HG03460 (cell line): ENCODE measurements around the gene EXOC2.

Experiments
- ATAC-seq: cut with Tn5 transposase; IDR thresholded peaks from one replicate; pipeline ENCODE4 v1.9.1; 2021; ENCODE audit not compliant: unreplicated experiment

EXOC2 gene

DNA sequence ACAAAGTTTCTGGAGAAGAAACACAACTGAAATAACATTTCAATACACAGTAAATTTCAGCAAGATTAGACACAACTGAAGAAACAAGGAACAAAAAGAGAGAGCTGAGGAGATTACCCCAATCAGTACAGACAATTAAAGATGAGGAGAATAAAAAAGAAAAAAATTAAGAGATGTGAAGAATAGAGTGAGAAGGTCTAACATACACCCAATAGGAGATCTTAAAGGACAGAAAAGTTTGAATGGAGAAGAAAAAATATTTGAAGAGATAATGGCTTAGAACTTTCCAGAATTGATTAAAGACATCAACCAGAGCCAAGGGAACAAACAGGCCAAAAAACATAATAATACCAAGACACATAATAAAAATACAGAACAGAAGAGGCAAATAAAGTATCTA, 152.4 kb downstream of the EXOC2 start:
- ATAC-seq = no peak

DNA sequence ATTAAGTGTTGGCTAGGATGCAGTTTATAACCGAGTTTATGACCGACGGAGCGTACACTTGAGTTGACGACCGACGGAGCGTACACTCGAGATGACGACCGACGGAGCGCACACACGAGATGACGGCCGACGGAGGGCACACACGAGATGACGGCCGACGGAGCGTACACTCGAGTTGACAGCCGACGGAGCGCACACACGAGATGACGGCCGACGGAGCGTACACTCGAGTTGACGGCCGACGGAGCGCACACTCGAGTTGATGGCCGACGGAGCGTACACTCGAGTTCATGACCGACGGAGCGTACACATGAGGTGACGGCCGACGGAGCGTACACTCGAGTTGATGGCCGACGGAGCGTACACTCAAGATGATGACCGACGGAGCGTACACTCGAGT, 155.8 kb downstream of the EXOC2 start:
- ATAC-seq = no peak

DNA sequence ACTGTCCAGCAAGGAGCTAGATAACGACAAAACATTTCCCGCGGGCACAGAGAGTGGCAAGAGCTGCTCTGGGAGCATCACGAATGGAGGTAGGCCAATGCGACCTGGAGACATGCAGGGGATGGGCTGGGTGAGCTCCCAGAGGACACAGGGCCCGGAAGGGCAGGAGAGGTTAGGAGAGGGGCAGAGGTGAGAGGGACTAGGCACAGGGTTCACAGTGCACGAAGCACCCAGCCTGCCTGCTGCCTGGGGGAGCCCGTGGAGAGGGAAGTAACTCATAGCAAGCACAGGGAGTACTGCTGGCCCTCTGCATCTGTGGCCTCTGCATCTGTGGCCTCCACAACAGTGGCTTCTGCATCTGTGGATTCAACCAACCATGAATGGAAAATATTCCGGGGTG, 162.5 kb downstream of the EXOC2 start:
- ATAC-seq = no peak

DNA sequence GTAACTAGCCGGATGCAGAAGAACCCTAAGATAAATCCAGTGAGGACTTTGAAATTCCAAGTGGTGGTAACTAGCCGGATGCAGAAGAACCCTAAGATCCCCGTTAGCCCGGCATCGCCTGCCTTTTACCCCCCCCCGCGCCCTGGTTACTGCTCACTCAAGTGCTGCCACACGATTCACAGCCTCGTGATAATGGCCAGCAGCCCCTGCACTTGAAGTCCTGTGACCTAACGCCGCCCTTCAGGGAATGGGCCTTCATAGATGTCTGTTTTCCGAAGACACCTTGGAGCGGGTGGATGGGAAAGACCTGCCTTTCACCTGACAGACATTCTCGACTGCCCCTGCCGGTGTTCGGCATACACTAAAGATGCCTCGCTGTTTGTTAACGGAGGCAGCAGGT, 163.9 kb downstream of the EXOC2 start:
- no peak for ATAC-seq

DNA sequence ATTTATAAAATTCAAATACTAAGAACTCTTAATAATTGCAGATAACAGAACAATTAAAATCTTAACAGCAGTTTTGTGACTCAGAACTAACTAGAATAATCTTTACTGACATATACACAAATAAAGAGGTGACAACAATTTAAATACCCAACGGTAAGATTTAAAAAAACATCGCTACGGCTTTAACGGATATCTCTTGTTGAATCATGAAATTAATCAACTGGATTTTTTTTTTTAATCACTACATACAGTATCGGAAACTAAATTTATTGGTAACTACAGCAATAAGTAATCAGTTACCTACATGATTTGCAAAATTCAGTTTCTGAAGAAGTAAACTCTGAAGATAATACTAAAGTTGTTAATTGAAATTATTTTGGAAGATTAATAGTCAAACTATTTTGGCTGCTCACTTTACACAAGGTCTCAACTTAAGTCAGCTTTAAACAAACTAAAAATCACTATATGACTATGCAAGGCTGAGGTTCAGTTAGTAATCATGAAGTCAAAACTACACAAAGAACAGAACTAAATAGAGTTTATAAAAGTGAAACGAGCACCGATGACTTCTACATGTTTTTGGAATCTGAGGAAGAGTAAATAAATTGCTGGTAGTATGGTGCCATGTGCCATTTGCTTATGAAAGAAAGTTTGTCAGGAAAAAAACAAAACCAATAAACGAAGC, 164.8 kb downstream of the EXOC2 start:
- no peak for ATAC-seq

DNA sequence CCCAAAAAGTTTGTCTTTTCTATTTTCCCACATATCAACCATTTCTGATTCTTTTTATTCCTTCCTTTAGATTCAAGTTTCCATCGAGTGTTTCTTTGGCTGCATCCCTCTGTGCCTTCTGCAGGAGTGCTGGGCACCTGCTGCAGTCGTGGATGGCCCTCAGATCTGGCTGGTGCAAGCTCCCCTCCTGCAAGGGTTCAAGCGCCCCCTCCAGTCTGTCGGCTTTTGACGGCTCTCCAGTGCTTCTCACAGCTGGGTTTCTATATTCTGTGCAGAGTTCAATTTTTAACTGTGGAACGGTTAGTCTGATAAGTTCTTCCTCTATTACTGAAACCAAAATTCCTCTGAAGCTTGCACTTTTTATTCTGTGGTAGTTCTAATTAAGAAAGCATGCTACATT, 168.1 kb downstream of the EXOC2 start:
- ATAC-seq = no peak

DNA sequence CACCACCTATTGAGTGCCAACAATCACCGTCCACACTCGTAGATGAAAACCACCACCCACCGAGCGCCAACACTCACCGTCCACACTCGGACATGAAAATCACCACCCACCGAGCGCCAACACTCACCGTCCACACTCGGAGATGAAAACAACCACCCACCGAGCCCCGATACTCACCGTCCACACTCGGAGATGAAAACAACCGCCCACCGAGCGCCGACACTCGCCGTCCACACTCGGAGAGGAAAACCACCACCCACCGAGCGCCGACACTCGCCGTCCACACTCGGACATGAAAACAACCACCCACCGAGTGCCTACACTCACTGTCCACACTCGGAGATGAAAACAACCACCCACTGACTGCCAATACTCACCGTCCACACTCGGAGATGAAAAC, 172.1 kb downstream of the EXOC2 start:
- no peak for ATAC-seq

DNA sequence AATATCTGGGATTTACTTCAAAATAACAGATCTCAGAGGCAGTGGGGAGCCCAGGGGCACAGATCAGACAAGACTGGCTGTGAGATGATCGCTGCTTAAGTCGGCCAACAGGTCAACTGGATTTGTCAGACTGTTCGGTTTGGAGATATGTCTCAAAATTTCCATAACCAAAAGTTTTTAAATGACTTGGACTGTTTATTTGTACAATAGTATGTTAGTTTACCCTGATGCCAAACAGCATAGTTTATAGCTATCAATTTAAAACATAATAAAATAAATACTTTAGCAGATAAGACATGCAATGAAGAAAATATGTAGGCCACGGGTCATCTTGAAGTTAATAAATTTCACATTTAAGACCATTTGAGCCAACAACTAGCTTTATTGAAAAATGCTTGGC, 174.7 kb downstream of the EXOC2 start:
- ATAC-seq = no peak

DNA sequence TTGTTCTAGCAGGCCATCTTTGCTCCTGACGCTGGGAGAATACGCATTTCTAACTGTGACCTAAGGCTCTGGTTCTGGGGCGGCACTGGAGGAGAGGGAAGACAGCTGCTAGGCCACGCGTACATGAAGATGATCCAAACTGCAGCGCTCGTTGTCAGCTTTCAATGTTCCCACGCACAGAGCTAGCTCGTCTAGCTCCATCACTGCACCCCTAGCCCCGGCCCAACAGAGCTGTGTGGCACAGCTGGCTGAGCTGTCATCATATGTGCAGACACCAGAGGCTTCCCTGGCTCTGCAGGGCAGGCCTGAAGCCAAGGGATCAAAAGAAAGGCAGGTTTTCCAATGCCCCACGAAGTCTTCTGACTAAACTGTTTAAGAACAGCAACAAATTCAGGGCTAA, 176.7 kb downstream of the EXOC2 start:
- ATAC-seq = no peak

DNA sequence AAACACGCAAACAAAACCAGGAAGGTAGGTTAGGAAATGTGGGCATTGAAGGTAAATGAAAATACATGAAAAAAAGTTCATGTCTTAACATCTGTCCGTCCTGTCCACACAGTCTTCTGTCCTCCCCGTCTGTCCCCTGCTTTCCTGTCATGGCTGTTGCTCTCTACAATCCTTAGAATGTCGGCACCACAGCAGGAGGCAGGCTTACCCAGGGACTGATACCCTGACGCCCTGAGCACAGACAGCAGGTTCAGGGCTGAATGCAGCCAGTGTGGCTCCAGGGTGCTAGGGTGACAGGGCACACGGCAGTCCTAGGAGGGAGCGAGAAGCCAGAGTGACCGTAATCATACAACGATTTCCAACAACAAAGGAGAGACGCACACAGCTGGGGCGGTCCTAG, 177.7 kb downstream of the EXOC2 start:
- ATAC-seq = no peak

DNA sequence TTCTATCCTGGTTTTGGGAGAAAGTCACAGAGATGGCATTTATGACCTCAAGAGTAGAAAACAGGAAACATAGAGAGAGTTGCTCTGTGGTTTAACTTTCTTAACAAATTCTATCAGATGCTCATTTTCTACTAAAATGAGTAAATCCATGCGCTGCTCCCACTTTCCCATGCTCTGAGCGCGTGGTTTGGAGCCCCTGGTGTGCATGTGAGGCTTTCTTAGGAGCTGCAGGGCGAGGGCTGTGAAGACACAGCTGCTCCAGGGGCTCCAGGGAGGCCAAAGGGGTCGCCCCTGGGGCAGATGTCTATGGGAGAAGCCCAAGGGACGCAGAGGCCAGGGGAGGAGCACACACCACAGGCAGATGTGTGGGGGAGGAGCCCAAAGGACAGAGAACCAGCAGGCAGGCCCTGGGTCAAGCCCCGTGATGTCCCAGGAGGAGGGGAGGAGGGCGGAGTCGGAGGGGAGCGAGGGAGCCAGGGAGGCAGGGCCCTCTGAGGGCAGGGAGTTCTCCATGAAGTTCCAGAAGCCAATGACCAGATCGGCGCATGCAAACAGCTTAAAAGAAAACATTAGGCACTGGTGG, 178.5 kb downstream of the EXOC2 start:
- no peak for ATAC-seq

DNA sequence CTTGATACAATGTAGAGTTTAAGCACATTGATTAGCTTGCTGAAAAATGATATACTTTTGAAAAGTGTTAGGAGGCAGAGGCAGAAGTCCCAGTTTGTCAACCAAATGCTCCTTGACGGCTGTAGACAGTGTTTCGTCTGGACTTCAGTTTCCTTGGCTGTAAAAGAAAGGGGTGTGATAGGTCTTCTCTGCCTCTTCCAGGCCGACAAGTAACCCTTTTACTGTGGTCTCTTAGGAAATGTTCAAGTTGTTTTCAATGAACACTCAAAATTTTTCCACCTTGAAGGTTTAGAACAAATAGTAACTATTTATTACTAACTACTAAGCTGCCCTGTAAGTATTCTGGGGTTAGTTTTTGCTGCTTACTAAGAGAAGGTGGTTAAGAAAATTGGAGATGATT, 179.0 kb downstream of the EXOC2 start:
- no peak for ATAC-seq

DNA sequence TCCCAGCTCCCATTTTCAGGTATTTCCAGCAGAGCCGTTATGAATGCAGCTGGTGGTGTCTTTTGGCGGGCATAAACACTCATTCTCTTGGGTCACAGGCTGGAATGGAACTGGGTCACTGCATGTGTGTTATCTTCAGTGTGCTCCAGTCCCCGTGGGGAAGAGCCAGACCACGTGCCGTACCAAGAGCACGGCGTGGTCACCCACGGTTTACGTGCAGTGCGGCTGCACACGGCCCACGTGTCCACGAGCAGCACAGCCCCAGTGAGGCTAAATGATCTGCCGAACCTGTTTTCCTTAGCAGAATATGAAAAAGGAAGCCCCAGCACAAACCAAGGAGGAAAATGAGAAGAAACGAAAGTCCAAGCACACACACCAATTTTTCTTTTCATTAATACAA, 179.9 kb downstream of the EXOC2 start:
- no peak for ATAC-seq

DNA sequence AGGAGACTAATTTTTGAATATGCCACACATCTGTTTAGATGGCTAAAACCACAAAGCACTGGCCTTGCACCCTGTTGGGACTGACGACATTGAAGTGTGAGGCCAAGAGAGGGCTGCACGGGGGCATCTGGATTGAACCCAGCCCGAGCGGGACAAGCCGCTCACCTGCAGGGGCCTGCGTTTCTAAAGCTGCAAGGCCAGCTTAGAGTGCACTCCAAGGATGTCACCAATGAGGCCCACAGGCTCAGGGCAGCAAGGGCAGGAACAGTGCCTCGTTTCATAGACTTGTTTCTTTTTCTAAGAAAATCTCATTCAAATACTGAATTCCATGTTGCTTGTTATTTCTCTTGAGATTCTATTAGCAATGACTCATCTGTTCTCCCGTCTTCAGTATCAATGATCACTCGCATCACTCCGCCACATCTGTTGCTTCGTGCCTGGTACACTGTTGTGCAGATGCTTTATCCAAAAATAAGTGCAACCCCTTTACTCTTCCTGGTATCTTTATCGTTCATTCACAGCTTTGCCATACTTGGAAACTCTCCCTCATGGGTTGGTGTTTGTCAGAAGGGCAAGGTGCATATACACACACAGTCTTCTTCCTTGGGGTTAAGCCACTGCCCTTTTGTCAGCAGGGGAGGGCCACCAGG, 181.3 kb downstream of the EXOC2 start:
- no peak for ATAC-seq

DNA sequence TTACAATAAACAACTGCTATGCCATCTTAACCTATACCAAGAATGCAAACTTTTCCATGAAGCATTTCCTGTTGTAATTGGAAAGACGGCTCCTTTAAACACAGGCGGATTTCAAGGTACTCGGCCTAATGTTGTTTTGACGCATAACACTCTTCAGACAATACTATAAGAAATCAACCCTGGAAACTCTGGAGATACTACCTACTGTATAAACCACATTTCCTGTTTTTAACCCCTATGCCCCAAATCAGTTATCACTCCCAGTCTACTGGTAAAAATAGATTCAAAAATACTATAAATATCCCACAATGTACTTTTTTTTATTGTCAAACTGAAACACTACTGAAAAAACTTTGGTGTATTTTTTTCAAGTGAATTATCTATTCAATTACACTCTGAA, 183.3 kb downstream of the EXOC2 start:
- ATAC-seq = no peak

DNA sequence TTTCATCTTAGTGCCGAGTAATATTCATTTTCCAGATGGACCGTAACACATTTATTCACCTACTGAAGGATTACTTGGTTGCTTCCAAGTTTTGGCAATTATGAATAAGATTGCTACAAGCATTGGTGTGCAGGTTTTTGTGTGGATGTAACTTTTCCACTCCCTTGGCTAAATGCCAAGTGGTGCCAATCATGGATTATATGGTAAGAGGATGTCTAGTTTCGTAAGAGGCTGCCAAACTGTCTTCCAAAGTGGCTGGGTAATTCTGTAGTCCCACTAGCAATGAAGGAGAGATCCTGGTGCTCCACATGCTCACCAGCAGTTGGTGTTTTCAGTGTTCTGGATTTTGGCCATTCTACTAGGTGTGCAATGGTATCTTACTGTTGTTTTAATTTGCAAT, 184.3 kb downstream of the EXOC2 start:
- no peak for ATAC-seq

DNA sequence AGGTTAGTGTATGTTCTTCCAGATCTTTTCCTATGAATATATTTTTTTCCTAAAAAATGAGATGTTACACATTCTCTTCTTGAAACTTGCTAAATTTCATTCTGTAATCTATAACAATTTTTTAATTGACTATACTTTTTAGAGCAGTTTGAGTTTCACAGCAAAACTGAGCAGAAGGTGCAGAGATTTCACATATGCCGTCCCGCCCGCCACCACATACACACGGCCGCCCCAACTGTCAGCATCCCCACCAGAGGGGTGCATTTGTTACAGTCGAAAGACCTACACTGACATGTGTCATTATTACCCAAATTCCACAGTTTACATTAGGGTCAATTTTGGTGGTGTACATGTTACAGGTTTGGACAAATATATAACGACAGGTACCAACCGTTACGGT, 184.9 kb downstream of the EXOC2 start:
- no peak for ATAC-seq

DNA sequence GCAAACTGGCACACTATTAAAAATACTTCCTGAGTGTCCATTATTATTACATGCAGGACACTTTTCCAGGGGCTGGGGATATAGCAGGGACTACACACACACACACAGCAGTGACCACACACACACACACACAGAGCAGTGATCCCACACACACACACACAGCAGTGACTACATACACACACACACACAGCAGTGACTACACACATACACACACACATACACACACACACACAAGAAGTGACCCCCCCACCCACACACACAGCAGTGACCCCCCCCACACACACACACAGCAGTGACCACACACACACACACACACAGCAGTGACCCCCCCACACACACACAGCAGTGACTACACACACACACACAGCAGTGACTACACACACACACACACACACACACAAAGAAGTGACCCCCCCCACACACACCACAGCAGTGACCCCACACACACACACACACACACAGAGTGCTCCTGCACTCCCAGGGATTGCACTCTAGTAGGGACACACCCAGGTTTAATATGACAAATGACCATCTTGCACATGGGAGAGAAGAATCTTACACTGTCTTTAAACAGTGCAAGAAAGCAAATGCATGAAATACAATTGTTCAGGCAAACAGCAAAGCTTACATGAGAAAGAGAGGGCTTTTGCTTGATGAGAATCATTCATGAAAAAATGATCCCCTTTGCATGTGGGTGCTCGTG, 185.9 kb downstream of the EXOC2 start:
- no peak for ATAC-seq

DNA sequence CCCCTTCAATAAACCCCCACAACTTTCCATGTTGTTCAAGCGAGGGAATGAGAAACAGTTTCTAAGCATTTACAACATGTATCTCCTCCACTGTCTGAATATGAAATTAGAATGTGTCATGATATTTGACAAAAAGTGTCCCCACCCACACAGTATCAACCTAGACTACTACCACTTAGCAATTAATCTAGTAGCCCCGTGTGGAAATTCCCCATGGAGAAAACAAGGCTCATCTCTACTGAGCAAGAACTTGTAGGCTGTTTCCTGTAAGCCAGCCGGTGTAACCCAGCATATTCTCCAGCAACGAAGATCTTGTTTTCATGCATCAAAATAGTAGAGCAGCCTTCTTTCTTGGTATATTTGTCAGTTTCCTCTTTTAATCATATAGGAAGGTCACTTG, 186.4 kb downstream of the EXOC2 start:
- ATAC-seq = no peak

DNA sequence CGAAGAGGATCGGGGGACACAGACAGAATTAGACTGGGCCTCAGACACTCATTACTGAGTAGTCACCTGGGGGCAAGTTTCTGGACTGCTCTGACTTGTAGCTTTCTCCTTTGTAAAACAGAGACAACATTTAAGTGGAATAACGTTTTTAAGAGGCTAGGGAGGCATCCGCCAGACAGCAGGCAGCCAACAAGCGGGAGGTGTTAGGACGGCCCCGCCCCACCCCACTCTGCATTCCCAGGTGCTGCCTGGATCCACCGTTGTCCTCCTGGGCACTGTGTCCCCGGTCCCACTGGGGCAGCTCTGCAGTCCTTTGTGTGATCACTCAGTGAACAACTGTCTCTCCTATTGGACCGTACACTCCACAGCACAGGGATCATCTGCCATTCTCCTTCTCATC, 187.6 kb downstream of the EXOC2 start:
- no peak for ATAC-seq

DNA sequence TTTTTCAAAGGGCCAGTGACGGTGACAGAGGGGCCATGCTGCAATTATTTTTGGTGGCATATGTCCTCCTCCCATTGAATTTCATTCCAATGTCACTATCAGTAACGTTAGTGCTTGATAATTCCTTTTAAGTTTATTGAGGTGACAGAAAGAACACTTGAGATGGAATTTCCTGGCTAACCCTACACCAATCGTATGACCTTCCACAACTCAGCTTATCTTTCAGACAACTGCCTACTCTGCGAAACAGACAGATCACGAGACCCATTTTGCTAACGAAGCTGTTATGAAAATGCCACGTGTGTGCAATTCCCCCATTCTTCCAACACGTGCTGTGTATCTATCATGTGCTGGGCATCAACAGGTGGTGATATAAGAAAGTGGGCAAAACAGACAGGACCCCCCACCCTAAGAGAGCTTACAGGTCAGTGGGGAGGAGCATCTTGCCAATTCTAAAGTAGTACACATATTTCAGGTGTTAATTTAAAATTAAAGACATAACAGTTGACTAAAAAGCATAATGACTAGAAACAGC, 188.4 kb downstream of the EXOC2 start:
- no peak for ATAC-seq
